DOHH2 (cell line): ENCODE data around the gene LOXL1.

Experiments used
- EZH2phosphoT487 ChIP-seq: fragments of 200-600 bp; sonication (generic); IDR thresholded peaks from 2 replicates; pipeline ENCODE4 v1.6.1; 2017; ENCODE audit warnings: borderline replicate concordance, mild to moderate bottlenecking, antibody characterized with exemption, low read length, moderate library complexity, mixed read lengths
- TF ChIP-seq, protein P1 (sequence below): fragments of 200-600 bp; sonication (generic); IDR thresholded peaks from one replicate; pipeline ENCODE4 v1.5.1; 2014; ENCODE audit warnings: antibody characterized with exemption, mild to moderate bottlenecking, low read depth, low read length; ENCODE audit not compliant: poor library complexity, severe bottlenecking

DNA sequence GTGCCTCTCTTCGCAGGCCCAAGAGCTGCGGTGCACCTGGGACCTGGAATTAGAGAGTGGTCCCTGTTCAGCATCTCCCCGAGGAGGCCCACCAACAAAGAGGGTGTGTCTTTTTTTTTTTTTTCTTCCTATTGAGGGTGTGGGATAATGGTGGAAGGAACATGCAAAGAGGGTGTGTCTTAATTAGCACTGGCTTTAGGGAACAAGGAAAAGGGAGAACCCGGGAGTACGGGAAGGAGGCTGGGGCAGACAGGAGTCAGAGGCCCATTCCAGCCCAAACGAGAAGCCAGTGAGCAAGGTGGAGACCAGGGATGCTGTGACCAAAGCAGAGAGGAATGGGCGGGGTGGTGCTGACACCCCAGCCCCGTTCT is 429 bp upstream of the LOXL1 start:
- TF ChIP-seq, protein P1, sequence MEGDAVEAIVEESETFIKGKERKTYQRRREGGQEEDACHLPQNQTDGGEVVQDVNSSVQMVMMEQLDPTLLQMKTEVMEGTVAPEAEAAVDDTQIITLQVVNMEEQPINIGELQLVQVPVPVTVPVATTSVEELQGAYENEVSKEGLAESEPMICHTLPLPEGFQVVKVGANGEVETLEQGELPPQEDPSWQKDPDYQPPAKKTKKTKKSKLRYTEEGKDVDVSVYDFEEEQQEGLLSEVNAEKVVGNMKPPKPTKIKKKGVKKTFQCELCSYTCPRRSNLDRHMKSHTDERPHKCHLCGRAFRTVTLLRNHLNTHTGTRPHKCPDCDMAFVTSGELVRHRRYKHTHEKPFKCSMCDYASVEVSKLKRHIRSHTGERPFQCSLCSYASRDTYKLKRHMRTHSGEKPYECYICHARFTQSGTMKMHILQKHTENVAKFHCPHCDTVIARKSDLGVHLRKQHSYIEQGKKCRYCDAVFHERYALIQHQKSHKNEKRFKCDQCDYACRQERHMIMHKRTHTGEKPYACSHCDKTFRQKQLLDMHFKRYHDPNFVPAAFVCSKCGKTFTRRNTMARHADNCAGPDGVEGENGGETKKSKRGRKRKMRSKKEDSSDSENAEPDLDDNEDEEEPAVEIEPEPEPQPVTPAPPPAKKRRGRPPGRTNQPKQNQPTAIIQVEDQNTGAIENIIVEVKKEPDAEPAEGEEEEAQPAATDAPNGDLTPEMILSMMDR, result no peak
- TF ChIP-seq EZH2phosphoT487, result no peak
